CD8-positive, alpha-beta memory T cell (primary cell): Measurements from ENCODE around the gene KICS2. TPM values are rescaled to one million over a fixed set of nuclear protein-coding genes. Genes with fewer than 3 reads are reported as not detected.

Source experiments
- CTCF ChIA-PET: fragments of 350-600 bp; sonication (Branson Sonifier 250); formaldehyde crosslinking; loops from one replicate; lab custom pipeline; 2021; ENCODE audit warnings: antibody characterized with exemption; lab: Charles Lee
- POLR2A ChIA-PET: fragments of 350-600 bp; sonication (Branson Sonifier 250); formaldehyde crosslinking; loops from one replicate; lab custom pipeline; 2021; ENCODE audit warnings: antibody characterized with exemption; lab: Charles Lee
- DNase-seq, 5 donors: peaks; one replicate each; pipeline versions ENCODE4 v3.0.0 to v3.0.0-alpha.2; 2020 to 2022; ENCODE audit warnings: mixed read lengths in 1 of 5
- H3K27ac ChIP-seq: one replicate; pipeline ENCODE4 v1.7.0; 2013; ENCODE audit warnings: low read depth, mild to moderate bottlenecking, low read length, moderate library complexity
- H3K27me3 ChIP-seq: 2 replicates; pipeline ENCODE4 v1.7.0; 2013; ENCODE audit warnings: low read length, mild to moderate bottlenecking; ENCODE audit not compliant: insufficient read depth, poor library complexity, severe bottlenecking
- H3K36me3 ChIP-seq: 2 replicates; pipeline ENCODE4 v1.7.0; 2013; ENCODE audit warnings: mild to moderate bottlenecking, low read length, moderate library complexity; ENCODE audit not compliant: insufficient read depth
- H3K4me1 ChIP-seq: 2 replicates; pipeline ENCODE4 v1.7.0; 2013; ENCODE audit warnings: mild to moderate bottlenecking, low read length, moderate library complexity; ENCODE audit not compliant: insufficient read depth
- H3K4me3 ChIP-seq: 2 replicates; pipeline ENCODE4 v1.7.0; 2013; ENCODE audit warnings: mild to moderate bottlenecking, low read length
- H3K9me3 ChIP-seq: 2 replicates; pipeline ENCODE4 v1.7.0; 2013; ENCODE audit warnings: mild to moderate bottlenecking, low read length
- H3K27ac Mint-ChIP-seq, 8 donors: one replicate each; pipeline ENCODE4 v1.8.0; 2020 to 2021; ENCODE audit warnings: mixed read lengths in 8 of 8, mild to moderate bottlenecking in 6 of 8, inconsistent platforms in 3 of 8, moderate library complexity in 3 of 8
- H3K27me3 Mint-ChIP-seq, 2 donors: one replicate each; pipeline ENCODE4 v1.8.0; 2020 to 2021; ENCODE audit warnings: mixed read lengths in 2 of 2, mild to moderate bottlenecking in 1 of 2, moderate library complexity in 1 of 2
- H3K36me3 Mint-ChIP-seq, 3 donors: one replicate each; pipeline ENCODE4 v1.8.0; 2020 to 2021; ENCODE audit warnings: mixed read lengths in 3 of 3, inconsistent platforms in 1 of 3, mild to moderate bottlenecking in 1 of 3
- H3K4me1 Mint-ChIP-seq, 3 donors: one replicate each; pipeline ENCODE4 v1.8.0; 2020 to 2021; ENCODE audit warnings: mixed read lengths in 3 of 3, inconsistent platforms in 1 of 3, mild to moderate bottlenecking in 1 of 3
- H3K4me3 Mint-ChIP-seq, 7 donors: one replicate each; pipeline ENCODE4 v1.8.0; 2020 to 2021; ENCODE audit warnings: mixed read lengths in 7 of 7, mild to moderate bottlenecking in 6 of 7, moderate library complexity in 4 of 7, inconsistent platforms in 2 of 7
- H3K9me3 Mint-ChIP-seq, 5 donors: one replicate each; pipeline ENCODE4 v1.8.0; 2020 to 2022; ENCODE audit warnings: mixed read lengths in 5 of 5, mild to moderate bottlenecking in 3 of 5, moderate library complexity in 2 of 5, inconsistent platforms in 1 of 5
- polyA plus RNA-seq: library from polyadenylated mRNA; unstranded; fragments of 300-500 nt; fragmentation: Illumina TruSeq; gene quantifications from one replicate; pipeline ENCODE4 v1.2.3, GENCODE V29; 2021
- total RNA-seq, 2 experiments: library from RNA; stranded (reverse); gene quantifications; one replicate each; pipeline ENCODE4 v1.2.3, GENCODE V29; 2021

The KICS2 gene
- total and polyA plus RNA-seq, 3 experiments from 2014 or later, result 7.6 to 15.7 (median 14.2) TPM

DNA sequence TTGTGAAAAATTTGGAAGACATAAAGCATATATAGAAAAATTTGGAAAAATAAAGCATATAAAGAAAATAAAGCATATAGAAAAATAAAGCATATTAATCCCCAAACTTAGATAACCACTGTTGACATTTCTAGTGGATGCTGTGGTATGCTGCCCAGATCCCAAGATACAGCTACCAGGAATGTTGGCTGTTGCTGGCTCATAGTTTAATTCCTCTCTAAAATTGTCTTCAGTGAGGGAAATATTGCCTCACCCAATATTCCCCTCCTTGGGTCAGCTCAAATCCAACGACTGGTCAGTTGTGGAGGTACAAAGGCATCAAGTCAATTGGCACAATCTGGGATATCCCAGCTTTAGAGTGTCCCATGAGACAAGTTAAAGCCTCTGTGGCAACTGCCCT, 10.1 kb upstream of the KICS2 start:
- ChIA-PET CTCF (interaction anchor here (1.7 kb wide), 1 partner anchor 10 kb away, joined by 4 read pairs; the partner anchor contains the start of gene KICS2), POLR2A (no interaction called here)
- Histone ChIP-seq H3K4me3 (no peak overlapping the region), H3K4me1 (no peaks in the 10 kb centered on the region), H3K36me3 (no peaks in the 10 kb centered on the region), H3K27ac (no peak overlapping the region), H3K9me3 (no peaks in the 10 kb centered on the region), H3K27me3 (peaks cover 8% of the 10 kb centered on the region)
- Mint-ChIP-seq H3K4me3 (no peak overlapping the region), H3K27me3 (peaks cover 23 to 50% of the 10 kb centered on the region in 2 donors), H3K4me1 (no peaks in the 10 kb centered on the region), H3K36me3 (no peaks in the 10 kb centered on the region), H3K9me3 (no peaks in the 10 kb centered on the region), H3K27ac (no peak overlapping the region)
- no peak for DNase-seq

DNA sequence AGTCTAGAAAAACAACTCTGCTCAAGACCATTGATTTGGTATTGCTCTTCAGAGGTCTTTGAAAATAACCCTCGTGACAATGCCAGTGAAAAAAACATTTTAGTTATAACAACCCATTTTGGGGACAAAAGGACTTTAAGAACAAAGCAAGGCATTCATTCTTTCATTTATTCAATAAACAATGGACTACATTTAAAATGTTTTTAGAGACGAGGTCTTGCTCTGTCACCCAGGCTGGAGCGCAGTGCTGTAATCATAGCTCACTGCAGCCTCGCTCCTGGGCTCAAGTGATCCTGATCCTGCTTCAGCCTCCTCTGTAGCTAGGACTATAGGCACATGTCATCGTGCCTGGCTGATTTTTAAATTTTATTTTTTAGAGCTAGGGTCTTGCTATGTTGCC, 7.7 kb upstream of the KICS2 start:
- POLR2A ChIA-PET, result no interaction called here
- Mint-ChIP-seq H3K4me3 (no peak overlapping the region), H3K4me1 (no peaks in the 10 kb centered on the region), H3K36me3 (no peaks in the 10 kb centered on the region), H3K27ac (no peak overlapping the region), H3K27me3 (peaks cover 23 to 50% of the 10 kb centered on the region in 2 donors), H3K9me3 (no peaks in the 10 kb centered on the region)
- H3K27me3 ChIP-seq, result peaks cover 8% of the 10 kb centered on the region
- no peaks in the 10 kb centered on the region for H3K9me3 ChIP-seq
- no peaks in the 10 kb centered on the region for H3K36me3 ChIP-seq
- no peak overlapping the region for H3K27ac ChIP-seq
- H3K4me1 ChIP-seq, result no peaks in the 10 kb centered on the region
- H3K4me3 ChIP-seq, result no peak overlapping the region
- DNase-seq, result no peak
- CTCF ChIA-PET, result no interaction called here

- ChIA-PET POLR2A (no interaction called here), CTCF (no interaction called here)
- peaks cover 8% of the 10 kb centered on the region for H3K27me3 ChIP-seq
- no peaks in the 10 kb centered on the region for H3K4me1 ChIP-seq
- no peaks in the 10 kb centered on the region for H3K36me3 Mint-ChIP-seq
- no peak for DNase-seq
- no peak overlapping the region for H3K4me3 Mint-ChIP-seq
- no peaks in the 10 kb centered on the region for H3K4me1 Mint-ChIP-seq
- peaks cover 21 to 46% of the 10 kb centered on the region in 2 donors for H3K27me3 Mint-ChIP-seq
- H3K9me3 ChIP-seq, result no peaks in the 10 kb centered on the region
- H3K4me3 ChIP-seq, result no peak overlapping the region
- no peaks in the 10 kb centered on the region for H3K36me3 ChIP-seq
- no peak overlapping the region for H3K27ac Mint-ChIP-seq
- H3K27ac ChIP-seq, result no peak overlapping the region
- H3K9me3 Mint-ChIP-seq, result no peaks in the 10 kb centered on the region
These were observed 7.1 kb upstream of the KICS2 start for GRCh38 chr12:64229240-64229639.

DNA sequence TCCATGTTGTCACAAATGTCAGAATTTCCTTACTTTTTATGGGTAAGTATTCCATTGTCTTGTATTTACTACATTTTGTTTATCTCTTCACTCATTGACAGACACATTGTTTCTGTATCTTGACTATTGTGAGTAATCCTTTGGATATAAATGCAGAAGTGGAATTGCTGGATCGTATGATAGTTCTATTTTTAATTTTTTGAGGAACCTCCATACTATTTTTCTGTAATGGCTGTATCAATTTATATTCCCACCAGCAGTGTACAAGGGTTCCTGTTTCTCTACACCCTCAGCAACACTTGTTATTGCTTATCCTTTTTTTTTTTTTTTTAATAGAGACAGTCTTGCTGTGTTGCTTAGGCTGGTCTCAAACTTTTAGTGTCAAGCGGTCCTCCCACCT, 3.5 kb upstream of the KICS2 start:
- peaks cover 27 to 30% of the 10 kb centered on the region in 2 donors for H3K27me3 Mint-ChIP-seq
- H3K27me3 ChIP-seq, result peaks cover 8% of the 10 kb centered on the region
- no peaks in the 10 kb centered on the region for H3K9me3 Mint-ChIP-seq
- H3K27ac ChIP-seq, result no peak overlapping the region
- CTCF ChIA-PET, result no interaction called here
- peaks cover 16 to 21% (median 20%) of the 10 kb centered on the region in 3 donors for H3K4me1 Mint-ChIP-seq
- DNase-seq, result no peak
- peaks cover 0 to 10% (median 0%) of the 10 kb centered on the region in 3 donors for H3K36me3 Mint-ChIP-seq
- no peaks in the 10 kb centered on the region for H3K36me3 ChIP-seq
- peaks cover 6% of the 10 kb centered on the region for H3K4me1 ChIP-seq
- POLR2A ChIA-PET, result no interaction called here
- H3K27ac Mint-ChIP-seq, result peak overlapping the region in 1 of 8 donors; percentile 62
- no peak overlapping the region for H3K4me3 ChIP-seq
- no peaks in the 10 kb centered on the region for H3K9me3 ChIP-seq
- H3K4me3 Mint-ChIP-seq, result peak overlapping the region in 1 of 7 donors; percentile 40

DNA sequence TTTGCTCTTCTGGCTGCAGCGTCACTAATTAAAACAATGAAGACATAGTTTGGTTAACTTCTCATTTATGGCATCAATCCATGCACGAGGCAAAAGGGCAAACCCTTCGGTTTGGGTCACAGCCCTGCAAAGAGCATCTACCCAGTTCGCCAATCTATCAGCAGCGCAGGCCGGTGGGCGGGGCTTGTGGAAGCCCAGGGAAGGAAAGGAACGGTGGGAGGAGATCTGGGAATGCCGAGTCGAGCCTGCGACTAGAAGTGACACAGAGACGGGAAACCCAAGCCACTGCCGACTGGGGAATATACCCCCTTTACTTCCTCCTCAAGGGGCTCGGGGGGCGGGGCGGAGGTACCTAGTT, 466 bp downstream of the KICS2 start:
- CTCF ChIA-PET, result interaction anchor here (0.6 to 1.5 kb wide), 2 partner anchors 11 to 575 kb away, joined by 4 read pairs; no protein-coding TSS in a partner anchor
- Histone ChIP-seq H3K4me1 (peaks cover 14% of the 10 kb centered on the region), H3K36me3 (no peaks in the 10 kb centered on the region), H3K9me3 (no peaks in the 10 kb centered on the region), H3K27ac (peak overlapping the region; percentile 97), H3K27me3 (no peaks in the 10 kb centered on the region), H3K4me3 (peak overlapping the region; percentile 88)
- Mint-ChIP-seq H3K4me3 (peak overlapping the region; percentile 92 to 100 (median 96)), H3K27me3 (peaks cover 7 to 10% of the 10 kb centered on the region in 2 donors), H3K4me1 (peaks cover 28 to 50% (median 48%) of the 10 kb centered on the region in 3 donors), H3K27ac (peak overlapping the region; percentile 94 to 100 (median 98)), H3K9me3 (no peaks in the 10 kb centered on the region), H3K36me3 (peaks cover 0 to 10% (median 0%) of the 10 kb centered on the region in 3 donors)
- peak in 3 of 5 donors; percentile 48 to 73 (median 57) for DNase-seq
- POLR2A ChIA-PET, result interaction anchor here (0.8 to 1.3 kb wide), 3 partner anchors 12 to 183 kb away, joined by 3 to 4 read pairs (median 3); partner anchors contain the start of gene XPOT

GRCh38 chr12:64220046-64220445, 2.0 kb downstream of the KICS2 start:
- Histone ChIP-seq H3K9me3 (no peaks in the 10 kb centered on the region), H3K27me3 (no peaks in the 10 kb centered on the region), H3K4me3 (no peak overlapping the region), H3K4me1 (peaks cover 14% of the 10 kb centered on the region), H3K36me3 (no peaks in the 10 kb centered on the region), H3K27ac (no peak overlapping the region)
- Mint-ChIP-seq H3K27me3 (peaks cover 0 to 9% of the 10 kb centered on the region in 2 donors), H3K9me3 (no peaks in the 10 kb centered on the region), H3K36me3 (peaks cover 0 to 16% (median 0%) of the 10 kb centered on the region in 3 donors), H3K4me1 (peaks cover 28 to 50% (median 48%) of the 10 kb centered on the region in 3 donors), H3K4me3 (peak overlapping the region in 2 of 7 donors; percentile 14 to 33), H3K27ac (no peak overlapping the region)
- DNase-seq, result no peak
- POLR2A ChIA-PET, result interaction anchor here (0.6 kb wide), 1 partner anchor 510 kb away, joined by 4 read pairs; no protein-coding TSS in a partner anchor
- CTCF ChIA-PET, result no interaction called here

DNA sequence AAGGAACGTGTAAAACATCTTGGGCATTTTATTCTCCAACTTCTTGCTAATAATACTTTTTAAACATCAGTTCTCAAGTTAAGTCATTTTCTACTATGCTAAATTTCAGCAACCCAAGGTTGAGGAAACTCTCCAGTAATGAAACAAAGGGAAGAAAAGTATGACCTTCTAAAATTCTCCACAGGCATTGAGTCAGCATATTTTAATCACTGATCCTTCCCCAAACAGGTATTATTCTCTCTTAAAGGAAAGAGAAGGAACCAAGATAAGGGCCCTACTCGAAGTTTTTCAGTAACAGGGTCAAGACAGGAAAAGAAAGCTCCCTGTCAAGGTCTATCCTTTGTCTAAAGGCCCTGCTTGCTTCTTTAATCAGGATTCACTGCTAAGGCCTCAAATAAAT, 3.0 kb downstream of the KICS2 start:
- peaks cover 28 to 50% (median 48%) of the 10 kb centered on the region in 3 donors for H3K4me1 Mint-ChIP-seq
- no peak for DNase-seq
- no peaks in the 10 kb centered on the region for H3K9me3 Mint-ChIP-seq
- Histone ChIP-seq H3K27me3 (no peaks in the 10 kb centered on the region), H3K9me3 (no peaks in the 10 kb centered on the region), H3K27ac (no peak overlapping the region), H3K4me1 (peaks cover 14% of the 10 kb centered on the region), H3K36me3 (no peaks in the 10 kb centered on the region), H3K4me3 (no peak overlapping the region)
- H3K36me3 Mint-ChIP-seq, result peaks cover 0 to 19% (median 3%) of the 10 kb centered on the region in 3 donors
- POLR2A ChIA-PET, result no interaction called here
- peak overlapping the region in 6 of 8 donors; percentile 4 to 78 (median 58) for H3K27ac Mint-ChIP-seq
- H3K27me3 Mint-ChIP-seq, result peaks cover 0 to 7% of the 10 kb centered on the region in 2 donors
- CTCF ChIA-PET, result interaction anchor here (0.7 kb wide), 1 partner anchor 22 kb away, joined by 3 read pairs; no protein-coding TSS in a partner anchor
- H3K4me3 Mint-ChIP-seq, result peak overlapping the region in 3 of 7 donors; percentile 9 to 49 (median 47)

GRCh38 chr12:64218597-64218996, 3.5 kb downstream of the KICS2 start:
- Mint-ChIP-seq H3K9me3 (no peaks in the 10 kb centered on the region), H3K36me3 (peaks cover 0 to 25% (median 8%) of the 10 kb centered on the region in 3 donors), H3K27ac (peak overlapping the region; percentile 5 to 92 (median 73)), H3K27me3 (peaks cover 0 to 7% of the 10 kb centered on the region in 2 donors), H3K4me3 (peak overlapping the region; percentile 24 to 80 (median 70)), H3K4me1 (peaks cover 28 to 50% (median 48%) of the 10 kb centered on the region in 3 donors)
- no peaks in the 10 kb centered on the region for H3K27me3 ChIP-seq
- no peak overlapping the region for H3K27ac ChIP-seq
- no peak overlapping the region for H3K4me3 ChIP-seq
- DNase-seq, result no peak
- peaks cover 14% of the 10 kb centered on the region for H3K4me1 ChIP-seq
- POLR2A ChIA-PET, result interaction anchor here (0.6 kb wide), 1 partner anchor 368 kb away, joined by 3 read pairs; no protein-coding TSS in a partner anchor
- CTCF ChIA-PET, result interaction anchor here (0.7 to 0.8 kb wide), 2 partner anchors 15 to 23 kb away, joined by 3 read pairs; no protein-coding TSS in a partner anchor
- no peaks in the 10 kb centered on the region for H3K36me3 ChIP-seq
- no peaks in the 10 kb centered on the region for H3K9me3 ChIP-seq
